ENCODE measurements around the gene RAB11FIP3. TPM values are rescaled to one million over a fixed set of nuclear protein-coding genes. Genes with fewer than 3 reads are reported as not detected.

Gene RAB11FIP3
- total RNA-seq, 1 experiment from 2014 or later = 37.1 TPM

DNA sequence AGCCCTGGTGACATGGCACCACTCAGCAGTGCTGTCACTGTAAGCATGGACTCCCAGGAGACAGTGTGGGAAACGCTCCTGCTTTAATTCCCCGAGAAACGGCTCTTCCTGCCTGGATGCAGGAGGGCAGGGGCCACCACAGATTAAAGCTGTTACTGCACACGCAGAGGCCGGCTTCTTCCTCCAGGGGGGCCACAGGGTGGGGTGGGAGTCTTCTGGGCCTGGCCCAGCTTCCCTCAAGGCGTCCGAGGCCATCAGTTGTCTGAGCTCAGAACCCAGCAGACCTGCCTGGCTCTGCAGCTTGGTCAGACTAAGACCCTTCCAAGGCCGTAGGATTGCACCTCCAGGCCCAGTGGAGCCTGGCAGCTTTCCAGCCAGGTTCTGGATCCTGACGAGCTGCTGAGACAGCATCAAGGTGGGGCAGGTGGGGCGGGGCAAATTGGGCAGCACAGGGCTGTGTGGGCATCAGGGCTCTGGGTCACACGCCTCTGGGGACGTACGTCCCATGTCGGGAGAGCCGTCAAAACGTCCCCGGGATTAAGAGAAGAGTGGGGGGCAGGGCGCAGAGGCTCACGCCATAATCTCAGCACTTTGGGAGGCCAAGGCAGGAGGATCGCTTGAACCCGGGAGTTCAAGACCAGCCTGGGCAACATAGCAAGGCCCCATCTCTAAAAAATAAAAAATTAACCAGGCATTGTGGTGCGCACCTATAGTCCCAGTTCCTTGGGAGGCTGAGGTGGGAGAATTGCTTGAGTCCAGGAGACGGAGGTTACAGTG lies 97.1 kb downstream of the RAB11FIP3 start:
- no peak overlapping the region for H3K4ac ChIP-seq (ENCODE audit: low read depth, low read length)
- H4K8ac ChIP-seq (replicated peaks; ENCODE audit: insufficient read length, low read depth, low read length) = no peak overlapping the region
- no peak overlapping the region for H3K4me2 ChIP-seq (ENCODE audit: insufficient read depth, insufficient read length, low read length)
- no peak overlapping the region for H3K56ac ChIP-seq (ENCODE audit: insufficient read length, low read depth, low read length)
- no peak overlapping the region for H2BK120ac ChIP-seq (ENCODE audit: low read depth, low read length, poor library complexity, severe bottlenecking)
- no peak overlapping the region for H2BK20ac ChIP-seq (ENCODE audit: low read depth, low read length, poor library complexity, severe bottlenecking)
- H3T11ph ChIP-seq (ENCODE audit: low read length) = no peak overlapping the region
- H4K20me1 ChIP-seq (ENCODE audit: control insufficient read depth, insufficient read depth, insufficient read length) = no peaks in the 10 kb centered on the region
- no peak overlapping the region for H3K4me3 Mint-ChIP-seq
- H3K23ac ChIP-seq (ENCODE audit: insufficient read length, low read depth, low read length) = no peak overlapping the region
- H3K27me3 ChIP-seq (ENCODE audit: insufficient read depth, low read length) = no peaks in the 10 kb centered on the region
- no peak overlapping the region for H4K5ac ChIP-seq (ENCODE audit: insufficient read length, low read depth, low read length)
- peaks cover 4% of the 10 kb centered on the region for H3K23me2 ChIP-seq (ENCODE audit: insufficient read length, low read depth, low read length, poor library complexity, severe bottlenecking)
- no peaks in the 10 kb centered on the region for H3K79me1 ChIP-seq (ENCODE audit: insufficient read depth, low read depth, low read length, poor library complexity, severe bottlenecking)
- H3K14ac ChIP-seq (ENCODE audit: insufficient read depth, low read length) = no peak overlapping the region
- DNase-seq = no peak
- no peak overlapping the region for H2BK12ac ChIP-seq (ENCODE audit: insufficient read length, low read depth, low read length)
- peaks cover 0 to 16% (median 13%) of the 10 kb centered on the region in 3 experiments; a peak in 5 of 7 replicates for H3K36me3 Mint-ChIP-seq (ENCODE audit: insufficient read depth in 1 of 3, low read depth in 3 of 3)
- no peak overlapping the region for H4K91ac ChIP-seq (ENCODE audit: insufficient read length, low read depth, low read length)
- TF ChIP-seq, protein P1, sequence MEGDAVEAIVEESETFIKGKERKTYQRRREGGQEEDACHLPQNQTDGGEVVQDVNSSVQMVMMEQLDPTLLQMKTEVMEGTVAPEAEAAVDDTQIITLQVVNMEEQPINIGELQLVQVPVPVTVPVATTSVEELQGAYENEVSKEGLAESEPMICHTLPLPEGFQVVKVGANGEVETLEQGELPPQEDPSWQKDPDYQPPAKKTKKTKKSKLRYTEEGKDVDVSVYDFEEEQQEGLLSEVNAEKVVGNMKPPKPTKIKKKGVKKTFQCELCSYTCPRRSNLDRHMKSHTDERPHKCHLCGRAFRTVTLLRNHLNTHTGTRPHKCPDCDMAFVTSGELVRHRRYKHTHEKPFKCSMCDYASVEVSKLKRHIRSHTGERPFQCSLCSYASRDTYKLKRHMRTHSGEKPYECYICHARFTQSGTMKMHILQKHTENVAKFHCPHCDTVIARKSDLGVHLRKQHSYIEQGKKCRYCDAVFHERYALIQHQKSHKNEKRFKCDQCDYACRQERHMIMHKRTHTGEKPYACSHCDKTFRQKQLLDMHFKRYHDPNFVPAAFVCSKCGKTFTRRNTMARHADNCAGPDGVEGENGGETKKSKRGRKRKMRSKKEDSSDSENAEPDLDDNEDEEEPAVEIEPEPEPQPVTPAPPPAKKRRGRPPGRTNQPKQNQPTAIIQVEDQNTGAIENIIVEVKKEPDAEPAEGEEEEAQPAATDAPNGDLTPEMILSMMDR (conservative IDR thresholded peaks at IDR 0.05) = no peak
- H2BK5ac ChIP-seq (ENCODE audit: insufficient read length, low read length) = no peak overlapping the region
- H3K18ac ChIP-seq (ENCODE audit: insufficient read length, low read depth, low read length) = no peak overlapping the region
- no peaks in the 10 kb centered on the region; the same call in 1 of the 2 replicates for H3K79me2 ChIP-seq (ENCODE audit: insufficient read depth, low read length)
- WGBS (ENCODE audit: extremely low coverage, insufficient read length, low lambda C conversion rate) = no CpG with 5 or more reads among the region's 23 CpGs
- H3K9ac ChIP-seq (ENCODE audit: extremely low read depth, insufficient read length, low read length) = no peak overlapping the region
- H2BK15ac ChIP-seq (ENCODE audit: low read depth, low read length) = no peak overlapping the region
- H3K9me3 Mint-ChIP-seq = no peaks in the 10 kb centered on the region
- H3K27me3 Mint-ChIP-seq (ENCODE audit: low read depth) = no peaks in the 10 kb centered on the region; the same call in 1 of the 2 replicates
- no peak overlapping the region for H2AK5ac ChIP-seq (ENCODE audit: insufficient read length, low read length)
- peaks cover 7 to 8% of the 10 kb centered on the region in 2 experiments for H3K4me1 Mint-ChIP-seq
- no peak overlapping the region for H2AFZ ChIP-seq (ENCODE audit: low read length)
- H3K27ac Mint-ChIP-seq = peak overlapping the region in 1 of 3 experiments; percentile 67; a peak in 1 of 7 replicates
- H3K27ac ChIP-seq (ENCODE audit: insufficient read length, low read depth, low read length) = no peak overlapping the region
- H3K9me3 ChIP-seq (ENCODE audit: control insufficient read depth, low read depth, low read length) = no peaks in the 10 kb centered on the region
- H3K4me1 ChIP-seq (ENCODE audit: insufficient read depth, low read length) = no peaks in the 10 kb centered on the region
